ENCODE data around the gene IKZF2.

IKZF2 gene

GRCh38 chr2:213188533-213188867, 37.1 kb upstream of the IKZF2 start:
- no peak for DNase-seq (ENCODE audit: low read depth in 1 of 2, low spot score in 1 of 2)
- Histone ChIP-seq H3K27me3 (ENCODE audit: insufficient read depth, poor library complexity, severe bottlenecking) (no peaks in the 10 kb centered on the region), H3K27ac (replicated peaks) (no peak overlapping the region), H3K4me3 (replicated peaks; ENCODE audit: insufficient read depth, low read length) (no peak overlapping the region)
- TF ChIP-seq POLR2AphosphoS5 (IDR thresholded peaks at IDR 0.05; ENCODE audit: low read depth): no peak
- no peak for TF ChIP-seq SPI1 (IDR thresholded peaks at IDR 0.05; ENCODE audit: borderline replicate concordance, low read depth)
- TF ChIP-seq, protein P1, sequence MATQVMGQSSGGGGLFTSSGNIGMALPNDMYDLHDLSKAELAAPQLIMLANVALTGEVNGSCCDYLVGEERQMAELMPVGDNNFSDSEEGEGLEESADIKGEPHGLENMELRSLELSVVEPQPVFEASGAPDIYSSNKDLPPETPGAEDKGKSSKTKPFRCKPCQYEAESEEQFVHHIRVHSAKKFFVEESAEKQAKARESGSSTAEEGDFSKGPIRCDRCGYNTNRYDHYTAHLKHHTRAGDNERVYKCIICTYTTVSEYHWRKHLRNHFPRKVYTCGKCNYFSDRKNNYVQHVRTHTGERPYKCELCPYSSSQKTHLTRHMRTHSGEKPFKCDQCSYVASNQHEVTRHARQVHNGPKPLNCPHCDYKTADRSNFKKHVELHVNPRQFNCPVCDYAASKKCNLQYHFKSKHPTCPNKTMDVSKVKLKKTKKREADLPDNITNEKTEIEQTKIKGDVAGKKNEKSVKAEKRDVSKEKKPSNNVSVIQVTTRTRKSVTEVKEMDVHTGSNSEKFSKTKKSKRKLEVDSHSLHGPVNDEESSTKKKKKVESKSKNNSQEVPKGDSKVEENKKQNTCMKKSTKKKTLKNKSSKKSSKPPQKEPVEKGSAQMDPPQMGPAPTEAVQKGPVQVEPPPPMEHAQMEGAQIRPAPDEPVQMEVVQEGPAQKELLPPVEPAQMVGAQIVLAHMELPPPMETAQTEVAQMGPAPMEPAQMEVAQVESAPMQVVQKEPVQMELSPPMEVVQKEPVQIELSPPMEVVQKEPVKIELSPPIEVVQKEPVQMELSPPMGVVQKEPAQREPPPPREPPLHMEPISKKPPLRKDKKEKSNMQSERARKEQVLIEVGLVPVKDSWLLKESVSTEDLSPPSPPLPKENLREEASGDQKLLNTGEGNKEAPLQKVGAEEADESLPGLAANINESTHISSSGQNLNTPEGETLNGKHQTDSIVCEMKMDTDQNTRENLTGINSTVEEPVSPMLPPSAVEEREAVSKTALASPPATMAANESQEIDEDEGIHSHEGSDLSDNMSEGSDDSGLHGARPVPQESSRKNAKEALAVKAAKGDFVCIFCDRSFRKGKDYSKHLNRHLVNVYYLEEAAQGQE (IDR thresholded peaks at IDR 0.05; ENCODE audit: insufficient replicate concordance, low read depth): no peak
- no peak for TF ChIP-seq CTCF (IDR thresholded peaks at IDR 0.05; ENCODE audit: insufficient read depth, low read length)
- no peak for TF ChIP-seq GABPA (IDR thresholded peaks at IDR 0.05; ENCODE audit: low read depth)

GRCh38 chr2:213187833-213188532, 36.6 kb upstream of the IKZF2 start:
- H3K27me3 ChIP-seq (ENCODE audit: insufficient read depth, poor library complexity, severe bottlenecking): no peaks in the 10 kb centered on the region
- no peak for DNase-seq (ENCODE audit: low read depth in 1 of 2, low spot score in 1 of 2)
- H3K27ac ChIP-seq (replicated peaks): no peak overlapping the region
- no peak overlapping the region for H3K4me3 ChIP-seq (replicated peaks; ENCODE audit: insufficient read depth, low read length)
- TF ChIP-seq GABPA (IDR thresholded peaks at IDR 0.05; ENCODE audit: low read depth) (no peak), POLR2AphosphoS5 (IDR thresholded peaks at IDR 0.05; ENCODE audit: low read depth) (no peak), SPI1 (IDR thresholded peaks at IDR 0.05; ENCODE audit: borderline replicate concordance, low read depth) (no peak), CTCF (IDR thresholded peaks at IDR 0.05; ENCODE audit: insufficient read depth, low read length) (no peak)
- TF ChIP-seq, protein P1 (IDR thresholded peaks at IDR 0.05; ENCODE audit: insufficient replicate concordance, low read depth): no peak

- H3K27me3 ChIP-seq (ENCODE audit: insufficient read depth, poor library complexity, severe bottlenecking): no peaks in the 10 kb centered on the region
- DNase-seq (ENCODE audit: low read depth in 1 of 2, low spot score in 1 of 2): no peak
- H3K4me3 ChIP-seq (replicated peaks; ENCODE audit: insufficient read depth, low read length): no peak overlapping the region
- no peak overlapping the region for H3K27ac ChIP-seq (replicated peaks)
- TF ChIP-seq CTCF (IDR thresholded peaks at IDR 0.05; ENCODE audit: insufficient read depth, low read length): no peak
Measured at GRCh38 chr2:213187386-213187785, 36.0 kb upstream of the IKZF2 start.

All from HL-60 (cell line).